Astrocyte (in vitro differentiated cells and primary cell): ENCODE results near the gene NPFF. TPM values are rescaled to one million over a fixed set of nuclear protein-coding genes. Genes with fewer than 3 reads are reported as not detected.
A peak's percentile ranks its signal among the peaks of the same experiment; 100 is the strongest.

Experiments
- DNase-seq: peaks from one replicate; pipeline ENCODE4 v3.0.0-alpha.2; 2010; ENCODE audit warnings: low read depth
- FAIRE-seq: peaks from 2 replicates; lab custom pipeline; 2011; peaks lifted over from hg19 to GRCh38; lab: Jason Lieb, UNC
- H2AFZ ChIP-seq: 2 replicates; pipeline ENCODE4 v1.6.0; 2012; ENCODE audit warnings: low read depth, low read length, inconsistent platforms
- H3K27ac ChIP-seq: 2 replicates; pipeline ENCODE4 v1.5.1; 2011; ENCODE audit warnings: low read depth, low read length, inconsistent platforms
- H3K27me3 ChIP-seq: 2 replicates; pipeline ENCODE4 v1.6.0; 2011; ENCODE audit warnings: low read length, inconsistent platforms; ENCODE audit not compliant: insufficient read depth
- H3K36me3 ChIP-seq: 2 replicates; pipeline ENCODE4 v1.5.1; 2011; ENCODE audit warnings: low read length, inconsistent platforms; ENCODE audit not compliant: insufficient read depth
- H3K4me1 ChIP-seq: 2 replicates; pipeline ENCODE4 v1.5.1; 2011; ENCODE audit warnings: low read length, inconsistent platforms; ENCODE audit not compliant: insufficient read depth
- H3K4me2 ChIP-seq: 2 replicates; pipeline ENCODE4 v1.6.0; 2012; ENCODE audit warnings: low read length, inconsistent platforms
- H3K4me3 ChIP-seq: 2 replicates; pipeline ENCODE4 v1.5.1; 2011; ENCODE audit warnings: low read depth, mild to moderate bottlenecking, low read length, inconsistent platforms; ENCODE audit not compliant: insufficient read depth
- H3K79me2 ChIP-seq: 2 replicates; pipeline ENCODE4 v1.6.0; 2012; ENCODE audit warnings: mild to moderate bottlenecking, low read length, inconsistent platforms; ENCODE audit not compliant: insufficient read depth
- H3K9ac ChIP-seq: 2 replicates; pipeline ENCODE4 v1.6.0; 2012; ENCODE audit warnings: mild to moderate bottlenecking, low read length, inconsistent platforms
- H3K9me3 ChIP-seq: 2 replicates; pipeline ENCODE4 v1.5.1; 2012; ENCODE audit warnings: low read depth, mild to moderate bottlenecking, low read length, inconsistent platforms; ENCODE audit not compliant: insufficient read depth
- H4K20me1 ChIP-seq: 2 replicates; pipeline ENCODE4 v1.6.0; 2012; ENCODE audit warnings: low read length, inconsistent platforms; ENCODE audit not compliant: insufficient read depth
- H3K27ac Mint-ChIP-seq: one replicate; pipeline ENCODE4 v1.8.0; 2021; ENCODE audit warnings: mild to moderate bottlenecking, mixed read lengths; ENCODE audit not compliant: unreplicated experiment
- H3K27me3 Mint-ChIP-seq: one replicate; pipeline ENCODE4 v1.8.0; 2021; ENCODE audit warnings: low read depth, mixed read lengths; ENCODE audit not compliant: unreplicated experiment
- H3K36me3 Mint-ChIP-seq: one replicate; pipeline ENCODE4 v1.8.0; 2021; ENCODE audit warnings: low read depth, mixed read lengths; ENCODE audit not compliant: unreplicated experiment
- H3K4me1 Mint-ChIP-seq: one replicate; pipeline ENCODE4 v1.8.0; 2021; ENCODE audit warnings: low read depth, mixed read lengths; ENCODE audit not compliant: unreplicated experiment
- H3K4me3 Mint-ChIP-seq: one replicate; pipeline ENCODE4 v1.8.0; 2021; ENCODE audit warnings: mild to moderate bottlenecking, moderate library complexity, mixed read lengths; ENCODE audit not compliant: unreplicated experiment
- H3K9me3 Mint-ChIP-seq: one replicate; pipeline ENCODE4 v1.8.0; 2021; ENCODE audit warnings: mild to moderate bottlenecking, mixed read lengths; ENCODE audit not compliant: unreplicated experiment
- EZH2 ChIP-seq: IDR thresholded peaks from 2 replicates; pipeline ENCODE4 v1.6.1; 2012; ENCODE audit warnings: mild to moderate bottlenecking, low read length, inconsistent platforms; ENCODE audit not compliant: insufficient read depth
- total RNA-seq: library from RNA; stranded (reverse); gene quantifications from 2 replicates; pipeline ENCODE4 v1.2.1, GENCODE V29; 2021
- TF ChIP-seq, protein P1 (sequence below): IDR thresholded peaks from 2 replicates; pipeline ENCODE4 v1.5.1; 2011; ENCODE audit warnings: low read depth, mild to moderate bottlenecking, inconsistent platforms, low read length, moderate library complexity; ENCODE audit not compliant: insufficient read depth

NPFF gene
- total RNA-seq, 1 donor from 2014 or later = not detected

- FAIRE-seq = no peak
- H3K36me3 Mint-ChIP-seq = peaks cover 24% of the 10 kb centered on the region
These were observed 23.3 kb downstream of the NPFF start for GRCh38 chr12:53483979-53484377.

GRCh38 chr12:53483225-53483978 is 23.9 kb downstream of the NPFF start:
- Histone ChIP-seq H2AFZ (no peak overlapping the region), H3K27me3 (no peaks in the 10 kb centered on the region), H3K27ac (no peak overlapping the region), H3K9me3 (no peaks in the 10 kb centered on the region), H3K36me3 (peaks cover 42% of the 10 kb centered on the region), H3K4me3 (no peak overlapping the region), H3K79me2 (peaks cover 20% of the 10 kb centered on the region), H4K20me1 (peaks cover 84% of the 10 kb centered on the region), H3K9ac (no peak overlapping the region), H3K4me1 (peaks cover 20% of the 10 kb centered on the region), H3K4me2 (no peak overlapping the region)
- Mint-ChIP-seq H3K4me3 (no peak overlapping the region), H3K27ac (peak overlapping the region; percentile 58), H3K36me3 (peaks cover 24% of the 10 kb centered on the region), H3K9me3 (no peaks in the 10 kb centered on the region), H3K4me1 (peaks cover 28% of the 10 kb centered on the region), H3K27me3 (no peaks in the 10 kb centered on the region)
- DNase-seq = no peak
- no peak for TF ChIP-seq EZH2
- TF ChIP-seq, protein P1, sequence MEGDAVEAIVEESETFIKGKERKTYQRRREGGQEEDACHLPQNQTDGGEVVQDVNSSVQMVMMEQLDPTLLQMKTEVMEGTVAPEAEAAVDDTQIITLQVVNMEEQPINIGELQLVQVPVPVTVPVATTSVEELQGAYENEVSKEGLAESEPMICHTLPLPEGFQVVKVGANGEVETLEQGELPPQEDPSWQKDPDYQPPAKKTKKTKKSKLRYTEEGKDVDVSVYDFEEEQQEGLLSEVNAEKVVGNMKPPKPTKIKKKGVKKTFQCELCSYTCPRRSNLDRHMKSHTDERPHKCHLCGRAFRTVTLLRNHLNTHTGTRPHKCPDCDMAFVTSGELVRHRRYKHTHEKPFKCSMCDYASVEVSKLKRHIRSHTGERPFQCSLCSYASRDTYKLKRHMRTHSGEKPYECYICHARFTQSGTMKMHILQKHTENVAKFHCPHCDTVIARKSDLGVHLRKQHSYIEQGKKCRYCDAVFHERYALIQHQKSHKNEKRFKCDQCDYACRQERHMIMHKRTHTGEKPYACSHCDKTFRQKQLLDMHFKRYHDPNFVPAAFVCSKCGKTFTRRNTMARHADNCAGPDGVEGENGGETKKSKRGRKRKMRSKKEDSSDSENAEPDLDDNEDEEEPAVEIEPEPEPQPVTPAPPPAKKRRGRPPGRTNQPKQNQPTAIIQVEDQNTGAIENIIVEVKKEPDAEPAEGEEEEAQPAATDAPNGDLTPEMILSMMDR = no peak
- FAIRE-seq = no peak

More at GRCh38 chr12:53483979-53484377, 23.3 kb downstream of the NPFF start:
- H3K27ac ChIP-seq = no peak overlapping the region
- no peak overlapping the region for H2AFZ ChIP-seq
- Mint-ChIP-seq H3K4me3 (no peak overlapping the region), H3K9me3 (no peaks in the 10 kb centered on the region), H3K4me1 (peaks cover 25% of the 10 kb centered on the region), H3K27me3 (no peaks in the 10 kb centered on the region), H3K27ac (peak overlapping the region; percentile 58)
- peaks cover 15% of the 10 kb centered on the region for H3K79me2 ChIP-seq
- no peak overlapping the region for H3K9ac ChIP-seq
- H3K36me3 ChIP-seq = peaks cover 38% of the 10 kb centered on the region
- peaks cover 20% of the 10 kb centered on the region for H3K4me1 ChIP-seq
- no peaks in the 10 kb centered on the region for H3K27me3 ChIP-seq
- DNase-seq = no peak
- H4K20me1 ChIP-seq = peaks cover 79% of the 10 kb centered on the region
- no peaks in the 10 kb centered on the region for H3K9me3 ChIP-seq
- H3K4me3 ChIP-seq = no peak overlapping the region
- no peak for TF ChIP-seq EZH2
- TF ChIP-seq, protein P1 = no peak
- H3K4me2 ChIP-seq = no peak overlapping the region

DNA sequence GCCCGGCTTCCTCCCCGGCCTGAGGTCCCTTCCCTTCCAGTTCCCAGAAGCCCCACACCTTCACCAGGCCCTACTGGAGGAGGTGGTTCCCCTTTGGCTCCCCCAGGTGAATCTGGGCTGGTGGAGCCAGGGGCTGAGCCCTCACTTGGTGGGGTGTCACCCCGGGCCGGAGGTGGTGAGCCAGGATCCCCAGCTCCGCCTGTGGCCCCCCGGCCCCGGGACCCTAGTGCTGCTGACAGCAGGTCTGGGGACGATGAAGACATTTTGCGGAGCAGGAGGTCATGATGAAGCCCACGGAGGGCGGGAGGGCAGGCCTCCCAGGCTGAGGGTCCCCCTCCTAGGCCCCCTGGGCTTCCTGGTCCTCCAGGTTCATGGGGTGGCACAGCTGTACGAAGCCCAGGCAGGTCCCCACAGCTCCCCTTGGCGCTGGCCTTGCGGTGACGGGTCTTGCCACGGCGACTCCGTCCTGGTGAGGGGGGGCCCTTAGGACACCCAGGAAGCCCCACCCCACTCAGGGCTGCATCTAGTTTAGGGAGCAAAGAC is 24.6 kb downstream of the NPFF start:
- no peak overlapping the region for H3K9ac ChIP-seq
- no peak for TF ChIP-seq EZH2
- TF ChIP-seq, protein P1 = no peak
- Mint-ChIP-seq H3K4me3 (no peak overlapping the region), H3K27ac (no peak overlapping the region), H3K9me3 (no peaks in the 10 kb centered on the region), H3K27me3 (no peaks in the 10 kb centered on the region), H3K36me3 (peaks cover 22% of the 10 kb centered on the region), H3K4me1 (peaks cover 29% of the 10 kb centered on the region)
- no peak overlapping the region for H3K4me3 ChIP-seq
- H4K20me1 ChIP-seq = peaks cover 87% of the 10 kb centered on the region
- FAIRE-seq = no peak
- H3K36me3 ChIP-seq = peaks cover 46% of the 10 kb centered on the region
- H3K27ac ChIP-seq = no peak overlapping the region
- H3K4me2 ChIP-seq = no peak overlapping the region
- no peaks in the 10 kb centered on the region for H3K9me3 ChIP-seq
- DNase-seq = no peak
- peaks cover 20% of the 10 kb centered on the region for H3K4me1 ChIP-seq
- peaks cover 22% of the 10 kb centered on the region for H3K79me2 ChIP-seq
- no peaks in the 10 kb centered on the region for H3K27me3 ChIP-seq
- no peak overlapping the region for H2AFZ ChIP-seq
